Anterior cingulate cortex (tissue), 58 donors: ENCODE measurements around the gene CNNM3.

Experiments used
- DNase-seq, 58 donors: peaks; one replicate each; lab custom pipeline; 2025; lab: John Stamatoyannopoulos, UW

The CNNM3 gene

GRCh38 chr2:96838345-96839292, 22.6 kb downstream of the CNNM3 start:
- no peak for DNase-seq

- DNase-seq = no peak
Measured at GRCh38 chr2:96839293-96839874, 23.3 kb downstream of the CNNM3 start.

GRCh38 chr2:96839875-96840850, 24.1 kb downstream of the CNNM3 start:
- DNase-seq = no peak

GRCh38 chr2:96841701-96842495, 25.8 kb downstream of the CNNM3 start:
- no peak for DNase-seq

- no peak for DNase-seq
Measured at GRCh38 chr2:96842600-96842999, 26.5 kb downstream of the CNNM3 start.

GRCh38 chr2:96843538-96844268, 27.6 kb downstream of the CNNM3 start, which contains the start of gene ANKRD23:
ANKRD23 (minus strand) TSS chr2:96844021; CDS start chr2:96843992, 29 bp downstream.
- DNase-seq = no peak

- no peak for DNase-seq
Measured at GRCh38 chr2:96844405-96844808, 28.3 kb downstream of the CNNM3 start.

- no peak for DNase-seq
Measured at GRCh38 chr2:96846825-96847224, 30.8 kb downstream of the CNNM3 start.

GRCh38 chr2:96847586-96847985, 31.5 kb downstream of the CNNM3 start:
- DNase-seq = no peak

GRCh38 chr2:96848264-96848663, 32.2 kb downstream of the CNNM3 start:
- DNase-seq = no peak

GRCh38 chr2:96852667-96853066, 36.6 kb downstream of the CNNM3 start:
- DNase-seq = no peak

- no peak for DNase-seq
Measured at GRCh38 chr2:96853321-96853720, 37.3 kb downstream of the CNNM3 start.

- peak in 9 of 58 donors; percentile 24 to 70 (median 37) for DNase-seq
Measured at GRCh38 chr2:96856776-96857666, 41.0 kb downstream of the CNNM3 start.

- peak; percentile 73 to 98 (median 96) for DNase-seq
Measured at GRCh38 chr2:96857667-96858372, 41.8 kb downstream of the CNNM3 start, which contains the start of gene ANKRD39. ANKRD39 (minus strand) TSS chr2:96858016; CDS start chr2:96857987, 29 bp downstream.

GRCh38 chr2:96859099-96859649, 43.1 kb downstream of the CNNM3 start:
- peak in 12 of 58 donors; percentile 24 to 50 (median 37) for DNase-seq

GRCh38 chr2:96859681-96860064, 43.6 kb downstream of the CNNM3 start:
- no peak for DNase-seq
